GM12878 (cell line): ENCODE results near the gene ZC3H7B. TPM values are rescaled to one million over a fixed set of nuclear protein-coding genes. Genes with fewer than 3 reads are reported as not detected.

Source experiments
- ATAC-seq: fragments of 200-7000 bp; cut with Tn5 transposase; 3 replicates; pipeline ENCODE4 v1.9.1; 2020; ENCODE audit warnings: mild to moderate bottlenecking, moderate library complexity
- BruUV-seq: library from RNA; stranded (reverse); fragments of 400-500 nt; replicated peaks from 2 replicates; lab custom pipeline; 2021; lab: Mats Ljungman, UMichigan
- CTCF ChIA-PET: fragments of 300-600 bp; sonication (Branson Sonifier 250); formaldehyde crosslinking; extraction: SDS; loops from one replicate; lab custom pipeline; 2021; ENCODE audit warnings: inconsistent platforms; lab: Yijun Ruan, JAX
- POLR2A ChIA-PET: fragments of 350-600 bp; formaldehyde crosslinking; extraction: SDS; loops from one replicate; lab custom pipeline; 2021; ENCODE audit warnings: inconsistent platforms; lab: Charles Lee
- RAD21 ChIA-PET: fragments of 300-600 bp; sonication (Branson Sonifier 250); formaldehyde crosslinking; loops from one replicate; lab custom pipeline; 2023; ENCODE audit warnings: antibody characterized with exemption; ENCODE audit not compliant: unreplicated experiment; lab: Charles Lee
- SMC1A ChIA-PET: fragments of 300-600 bp; sonication (Branson Sonifier 250); formaldehyde crosslinking; loops from one replicate; lab custom pipeline; 2023; ENCODE audit not compliant: unreplicated experiment, uncharacterized antibody; lab: Charles Lee
- DNase-seq: peaks from one replicate; pipeline ENCODE4 v3.0.0-alpha.2; 2011; ENCODE audit warnings: low read depth, low spot score
- FAIRE-seq: peaks from 3 replicates; lab custom pipeline; 2011; peaks lifted over from hg19 to GRCh38; lab: Jason Lieb, UNC
- H2AFZ ChIP-seq: 2 replicates; pipeline ENCODE4 v1.6.0; 2011; ENCODE audit warnings: low read depth, low read length, control low read depth; ENCODE audit not compliant: control insufficient read depth
- H3K27ac ChIP-seq: 2 replicates; pipeline ENCODE4 v1.5.1; 2011; ENCODE audit warnings: control low read depth; ENCODE audit not compliant: control insufficient read depth, insufficient read depth
- H3K27me3 ChIP-seq, 2 experiments: replicated peaks in 1 of 2; 2 replicates each; pipeline versions ENCODE4 v1.6.0 to v1.6.1; 2011; ENCODE audit warnings: low read length in 1 of 2; ENCODE audit not compliant: control insufficient read depth in 2 of 2, insufficient read depth in 2 of 2
- H3K36me3 ChIP-seq, 2 experiments: 2 replicates each; pipeline ENCODE4 v1.5.1; 2011; ENCODE audit warnings: low read length in 1 of 2; ENCODE audit not compliant: control insufficient read depth in 2 of 2, insufficient read depth in 2 of 2
- H3K4me1 ChIP-seq: 2 replicates; pipeline ENCODE4 v1.6.1; 2011; ENCODE audit warnings: mild to moderate bottlenecking, low read length, moderate library complexity, mixed read lengths; ENCODE audit not compliant: control insufficient read depth, insufficient read depth
- H3K4me2 ChIP-seq: 2 replicates; pipeline ENCODE4 v1.6.0; 2011; ENCODE audit warnings: control low read depth; ENCODE audit not compliant: control insufficient read depth, insufficient read depth
- H3K4me3 ChIP-seq: fragments of 200-600 bp; sonication (generic); 2 replicates; pipeline ENCODE4 v1.5.1; 2016
- H3K79me2 ChIP-seq: 2 replicates; pipeline ENCODE4 v1.6.0; 2011; ENCODE audit warnings: low read length; ENCODE audit not compliant: control insufficient read depth, insufficient read depth
- H3K9ac ChIP-seq: 2 replicates; pipeline ENCODE4 v1.8.0; 2011; ENCODE audit warnings: low read length, control low read depth, mixed read lengths; ENCODE audit not compliant: control insufficient read depth, insufficient read depth
- H3K9me3 ChIP-seq: replicated peaks from 3 replicates; pipeline ENCODE4 v1.5.1; 2011; ENCODE audit warnings: mild to moderate bottlenecking, low read length; ENCODE audit not compliant: control insufficient read depth, insufficient read depth
- H4K20me1 ChIP-seq: 2 replicates; pipeline ENCODE4 v1.6.0; 2011; ENCODE audit not compliant: control insufficient read depth, insufficient read depth
- CBFB ChIP-seq: IDR thresholded peaks from 2 replicates; pipeline ENCODE4 v1.6.1; 2016; ENCODE audit warnings: antibody characterized with exemption, low read depth
- CREM ChIP-seq: IDR thresholded peaks from 2 replicates; pipeline ENCODE4 v1.6.1; 2014; ENCODE audit warnings: antibody characterized with exemption, low read depth
- EED ChIP-seq: sonication (generic); IDR thresholded peaks from 2 replicates; pipeline ENCODE4 v1.6.1; 2016; ENCODE audit warnings: antibody characterized with exemption, low read depth
- IKZF2 ChIP-seq, 2 experiments: fragments of 450-650 bp; IDR thresholded peaks; 2 replicates each; pipeline ENCODE4 v1.6.1; 2017; ENCODE audit warnings: mild to moderate bottlenecking in 2 of 2, moderate library complexity in 2 of 2
- MXI1 ChIP-seq: fragments of 150-350 bp; IDR thresholded peaks from 2 replicates; pipeline ENCODE4 v1.6.1; 2011; ENCODE audit warnings: low read depth, mild to moderate bottlenecking, inconsistent platforms, low read length, improper control_type of control experiment
- MYC ChIP-seq: IDR thresholded peaks from 2 replicates; pipeline ENCODE4 v1.6.1; 2011; ENCODE audit warnings: mild to moderate bottlenecking, low read length, moderate library complexity, inconsistent platforms; ENCODE audit not compliant: insufficient read depth, insufficient replicate concordance, insufficient read length, severe bottlenecking
- PAX8 ChIP-seq: fragments of 450-650 bp; IDR thresholded peaks from 2 replicates; pipeline ENCODE4 v1.6.1; 2017; ENCODE audit warnings: mild to moderate bottlenecking, moderate library complexity
- RB1 ChIP-seq: fragments of 450-650 bp; formaldehyde crosslinking; IDR thresholded peaks from 2 replicates; pipeline ENCODE4 v1.6.1; 2017; ENCODE audit warnings: mild to moderate bottlenecking, borderline replicate concordance
- SIN3A ChIP-seq: IDR thresholded peaks from 2 replicates; pipeline ENCODE4 v1.6.1; 2012; ENCODE audit warnings: low read depth, low read length, improper control_type of control experiment
- SMAD1 ChIP-seq: fragments of 450-650 bp; IDR thresholded peaks from 2 replicates; pipeline ENCODE4 v1.6.1; 2018; ENCODE audit warnings: mild to moderate bottlenecking, low read depth; ENCODE audit not compliant: partially characterized antibody
- SREBF2 ChIP-seq: IDR thresholded peaks from 2 replicates; pipeline ENCODE4 v1.6.1; 2012; ENCODE audit warnings: mild to moderate bottlenecking, low read length
- STAT1 ChIP-seq: fragments of 450-650 bp; conservative IDR thresholded peaks from 2 replicates; pipeline ENCODE4 v1.6.1; 2014; ENCODE audit warnings: antibody characterized with exemption, mild to moderate bottlenecking
- TARDBP ChIP-seq: IDR thresholded peaks from 2 replicates; pipeline ENCODE4 v1.6.1; 2016; ENCODE audit warnings: borderline replicate concordance
- WGBS: methylation state at CpG from one replicate; pipeline ENCODE4 v1.1.6; 2016; ENCODE audit warnings: low lambda C conversion rate; ENCODE audit not compliant: insufficient replicate concordance, insufficient coverage; ENCODE audit errors: missing lambda C conversion rate; 5-methylcytosine and 5-hydroxymethylcytosine counted together
- in situ Hi-C: fragments of 300-500 bp; cut with MboI; formaldehyde crosslinking; loops from 9 replicates; pipeline ENCODE4 v1.14.3; 2018; ENCODE audit warnings: mixed read lengths
- intact Hi-C: fragments of 100-400 bp; cut with micrococcal nuclease; formaldehyde crosslinking; loops from one replicate; pipeline ENCODE4 v1.14.2; 2022; ENCODE audit not compliant: unreplicated experiment
- polyA plus RNA-seq, 11 experiments: library from polyadenylated mRNA; depleted of rRNA in 4 of 11; unstranded in 6 of 11; stranded (reverse) in 5 of 11; fragments of >200 nt; fragmentation: Nextera tagmentation in 4 of 11; fragmentation: Illumina TruSeq in 1 of 11; extraction: Ambion mirVana in 4 of 11; extraction: Trizol in 1 of 11; gene quantifications; 1 replicate in 1 of 11; 2 replicates in 10 of 11; pipeline versions ENCODE4 v1.2.1 to v1.2.3, GENCODE V29; 2011 to 2016; ENCODE audit warnings: inconsistent platforms in 2 of 11, missing spikeins in 2 of 11, low read depth in 1 of 11
- total RNA-seq, 4 experiments: library from RNA; depleted of rRNA in 3 of 4; stranded (reverse); fragments of >200 nt in 3 of 4; fragmentation: Illumina TruSeq in 1 of 4; extraction: Trizol in 1 of 4; gene quantifications; 2 replicates each; pipeline versions ENCODE4 v1.2.1 to v1.2.3, GENCODE V29; 2013 to 2021
- TF ChIP-seq, protein P1 (sequence below): fragments of 450-650 bp; formaldehyde crosslinking; IDR thresholded peaks from 2 replicates; pipeline ENCODE4 v1.4.0; 2022; ENCODE audit warnings: mild to moderate bottlenecking, moderate library complexity
- TF ChIP-seq, protein P2 (sequence below): fragments of 450-650 bp; IDR thresholded peaks from 2 replicates; pipeline ENCODE4 v1.6.1; 2014; ENCODE audit warnings: mild to moderate bottlenecking
- TF ChIP-seq, protein P3 (sequence below): IDR thresholded peaks from 2 replicates; pipeline ENCODE4 v1.6.1; 2011; ENCODE audit warnings: mild to moderate bottlenecking, low read depth, low read length, moderate library complexity; ENCODE audit not compliant: insufficient replicate concordance
- TF ChIP-seq, protein P4 (sequence below): IDR thresholded peaks from 2 replicates; pipeline ENCODE4 v1.6.1; 2012; ENCODE audit warnings: low read depth, low read length, improper control_type of control experiment

The ZC3H7B gene
- total and polyA plus RNA-seq, 10 of the 15 experiments (the other 5 are each of a cell fraction or from before 2014, with no cell fraction given) = 0.26 to 52.3 (median 22.4) TPM

DNA sequence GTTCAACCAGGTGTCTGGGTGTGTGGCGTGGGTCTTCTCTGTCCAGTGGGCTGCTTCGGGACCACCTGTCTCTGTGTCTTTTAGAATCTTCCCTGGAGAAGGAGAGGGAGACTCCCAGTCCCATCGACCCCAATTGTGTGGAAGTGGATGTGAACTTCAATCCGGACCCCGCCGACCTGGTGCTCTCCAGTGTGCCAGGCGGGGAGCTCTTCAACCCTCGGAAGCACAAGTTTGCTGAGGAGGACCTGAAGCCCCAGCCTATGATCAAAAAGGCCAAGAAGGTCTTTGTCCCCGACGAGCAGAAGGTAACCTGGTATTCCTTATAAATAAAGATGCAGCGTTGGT, 92.7 kb downstream of the ZC3H7B start:
- POLR2A ChIA-PET = interaction anchor here (0.6 kb wide), 1 partner anchor 93 kb away, joined by 9 read pairs; no protein-coding TSS in a partner anchor
- no TSS peak for BruUV-seq
- intact Hi-C loops = no loop called here
- RAD21 ChIA-PET = no interaction called here
- SMC1A ChIA-PET = no interaction called here
- H3K27ac ChIP-seq = no peak overlapping the region
- 86% methylated on average over 11 of the region's 11 CpGs for whole genome bisulfite sequencing
- H3K36me3 ChIP-seq = no peaks in the 10 kb centered on the region; a peak in 1 of 4 replicates
- H3K27me3 ChIP-seq = no peaks in the 10 kb centered on the region
- in situ Hi-C loops = no loop called here
- no peak overlapping the region for H3K9ac ChIP-seq
- no peak for ATAC-seq
- CTCF ChIA-PET = interaction anchor here (0.9 to 1.1 kb wide), 2 partner anchors 10 to 79 kb away, joined by 3 to 6 read pairs; no protein-coding TSS in a partner anchor
- TF ChIP-seq, protein P1, sequence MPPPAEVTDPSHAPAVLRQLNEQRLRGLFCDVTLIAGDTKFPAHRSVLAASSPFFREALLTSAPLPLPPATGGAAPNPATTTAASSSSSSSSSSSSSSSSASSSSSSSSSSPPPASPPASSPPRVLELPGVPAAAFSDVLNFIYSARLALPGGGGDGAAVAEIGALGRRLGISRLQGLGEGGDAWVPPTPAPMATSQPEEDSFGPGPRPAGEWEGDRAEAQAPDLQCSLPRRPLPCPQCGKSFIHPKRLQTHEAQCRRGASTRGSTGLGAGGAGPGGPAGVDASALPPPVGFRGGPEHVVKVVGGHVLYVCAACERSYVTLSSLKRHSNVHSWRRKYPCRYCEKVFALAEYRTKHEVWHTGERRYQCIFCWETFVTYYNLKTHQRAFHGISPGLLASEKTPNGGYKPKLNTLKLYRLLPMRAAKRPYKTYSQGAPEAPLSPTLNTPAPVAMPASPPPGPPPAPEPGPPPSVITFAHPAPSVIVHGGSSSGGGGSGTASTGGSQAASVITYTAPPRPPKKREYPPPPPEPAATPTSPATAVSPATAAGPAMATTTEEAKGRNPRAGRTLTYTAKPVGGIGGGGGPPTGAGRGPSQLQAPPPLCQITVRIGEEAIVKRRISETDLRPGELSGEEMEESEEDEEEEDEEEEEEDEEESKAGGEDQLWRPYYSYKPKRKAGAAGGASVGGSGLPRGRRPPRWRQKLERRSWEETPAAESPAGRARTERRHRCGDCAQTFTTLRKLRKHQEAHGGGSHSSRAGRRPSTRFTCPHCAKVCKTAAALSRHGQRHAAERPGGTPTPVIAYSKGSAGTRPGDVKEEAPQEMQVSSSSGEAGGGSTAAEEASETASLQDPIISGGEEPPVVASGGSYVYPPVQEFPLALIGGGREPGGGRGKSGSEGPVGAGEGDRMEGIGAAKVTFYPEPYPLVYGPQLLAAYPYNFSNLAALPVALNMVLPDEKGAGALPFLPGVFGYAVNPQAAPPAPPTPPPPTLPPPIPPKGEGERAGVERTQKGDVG = no peak
- TF ChIP-seq PAX8 = no peak
- TF ChIP-seq SIN3A = no peak
- TF ChIP-seq STAT1 = no peak
- TF ChIP-seq SMAD1 = no peak
- no peak for TF ChIP-seq SREBF2
- TF ChIP-seq, protein P2, sequence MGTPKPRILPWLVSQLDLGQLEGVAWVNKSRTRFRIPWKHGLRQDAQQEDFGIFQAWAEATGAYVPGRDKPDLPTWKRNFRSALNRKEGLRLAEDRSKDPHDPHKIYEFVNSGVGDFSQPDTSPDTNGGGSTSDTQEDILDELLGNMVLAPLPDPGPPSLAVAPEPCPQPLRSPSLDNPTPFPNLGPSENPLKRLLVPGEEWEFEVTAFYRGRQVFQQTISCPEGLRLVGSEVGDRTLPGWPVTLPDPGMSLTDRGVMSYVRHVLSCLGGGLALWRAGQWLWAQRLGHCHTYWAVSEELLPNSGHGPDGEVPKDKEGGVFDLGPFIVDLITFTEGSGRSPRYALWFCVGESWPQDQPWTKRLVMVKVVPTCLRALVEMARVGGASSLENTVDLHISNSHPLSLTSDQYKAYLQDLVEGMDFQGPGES = no peak
- TF ChIP-seq IKZF2 (IDR thresholded peaks at IDR 0.05) = no peak
- no peak for TF ChIP-seq TARDBP
- TF ChIP-seq, protein P3, sequence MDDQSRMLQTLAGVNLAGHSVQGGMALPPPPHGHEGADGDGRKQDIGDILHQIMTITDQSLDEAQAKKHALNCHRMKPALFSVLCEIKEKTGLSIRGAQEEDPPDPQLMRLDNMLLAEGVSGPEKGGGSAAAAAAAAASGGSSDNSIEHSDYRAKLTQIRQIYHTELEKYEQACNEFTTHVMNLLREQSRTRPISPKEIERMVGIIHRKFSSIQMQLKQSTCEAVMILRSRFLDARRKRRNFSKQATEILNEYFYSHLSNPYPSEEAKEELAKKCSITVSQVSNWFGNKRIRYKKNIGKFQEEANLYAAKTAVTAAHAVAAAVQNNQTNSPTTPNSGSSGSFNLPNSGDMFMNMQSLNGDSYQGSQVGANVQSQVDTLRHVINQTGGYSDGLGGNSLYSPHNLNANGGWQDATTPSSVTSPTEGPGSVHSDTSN = no peak
- TF ChIP-seq CBFB = no peak
- TF ChIP-seq RB1 = no peak
- no peak for TF ChIP-seq CREM
- TF ChIP-seq, protein P4, sequence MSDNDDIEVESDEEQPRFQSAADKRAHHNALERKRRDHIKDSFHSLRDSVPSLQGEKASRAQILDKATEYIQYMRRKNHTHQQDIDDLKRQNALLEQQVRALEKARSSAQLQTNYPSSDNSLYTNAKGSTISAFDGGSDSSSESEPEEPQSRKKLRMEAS = no peak
- TF ChIP-seq EED = no peak
- no peak for TF ChIP-seq MYC
- TF ChIP-seq MXI1 = no peak
- no peak for FAIRE-seq
- no peaks in the 10 kb centered on the region for H3K4me1 ChIP-seq
- H3K9me3 ChIP-seq = no peaks in the 10 kb centered on the region
- no peak overlapping the region for H2AFZ ChIP-seq
- no peaks in the 10 kb centered on the region for H4K20me1 ChIP-seq
- H3K4me3 ChIP-seq = no peak overlapping the region
- H3K79me2 ChIP-seq = no peaks in the 10 kb centered on the region
- no peak for DNase-seq
- no peak overlapping the region for H3K4me2 ChIP-seq
